LNCaP clone FGC (cell line): Measurements from ENCODE around the gene ANKRD65.

Experiments
- DNase-seq: peaks from one replicate; pipeline ENCODE4 v3.0.0-alpha.2; 2011; ENCODE audit warnings: low read depth
- H3K4me3 ChIP-seq: 2 replicates; pipeline ENCODE4 v1.5.1; 2011; ENCODE audit warnings: mild to moderate bottlenecking, low read depth, low read length, control low read depth
- TF ChIP-seq, protein P1 (sequence below): IDR thresholded peaks from 2 replicates; pipeline ENCODE4 v1.5.1; 2012; ENCODE audit warnings: mild to moderate bottlenecking; ENCODE audit not compliant: control insufficient read depth, insufficient read depth; ENCODE audit errors: extremely low read depth

ANKRD65 gene

DNA sequence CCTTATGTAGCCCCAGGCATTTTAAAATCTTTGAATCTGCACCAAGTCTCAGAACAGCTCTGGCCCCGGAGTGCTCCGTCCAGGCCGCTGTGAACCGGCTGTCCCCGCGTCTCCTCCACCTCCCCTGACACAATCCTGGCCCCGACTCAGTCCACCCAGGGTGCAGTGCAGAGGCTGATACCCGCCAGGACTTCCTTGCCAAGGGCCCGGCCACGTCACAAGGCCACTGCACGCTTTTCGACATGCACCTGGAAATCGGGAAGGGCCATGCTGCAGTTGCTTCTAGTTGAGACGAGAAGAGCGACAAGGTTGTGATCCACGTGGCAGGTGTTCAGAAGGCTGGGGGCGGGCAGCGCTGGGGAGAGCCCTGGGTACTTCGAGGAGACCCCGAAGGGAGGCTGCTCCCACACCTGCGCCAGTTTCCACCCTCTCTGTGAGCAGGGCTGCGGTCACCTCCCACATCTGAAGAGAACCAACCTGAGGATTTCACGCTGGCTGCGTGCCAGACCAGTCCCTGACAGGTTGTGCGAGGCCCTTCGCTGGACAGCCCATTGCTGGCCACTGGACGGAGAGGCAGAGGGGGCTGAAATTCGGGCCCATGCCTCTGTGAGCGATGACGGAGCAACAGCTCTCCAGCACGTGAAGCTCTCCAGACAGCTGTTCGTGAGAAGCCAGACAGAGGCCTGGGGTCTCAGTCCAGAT is 21.1 kb upstream of the ANKRD65 start:
- H3K4me3 ChIP-seq, result no peak overlapping the region
- TF ChIP-seq, protein P1, sequence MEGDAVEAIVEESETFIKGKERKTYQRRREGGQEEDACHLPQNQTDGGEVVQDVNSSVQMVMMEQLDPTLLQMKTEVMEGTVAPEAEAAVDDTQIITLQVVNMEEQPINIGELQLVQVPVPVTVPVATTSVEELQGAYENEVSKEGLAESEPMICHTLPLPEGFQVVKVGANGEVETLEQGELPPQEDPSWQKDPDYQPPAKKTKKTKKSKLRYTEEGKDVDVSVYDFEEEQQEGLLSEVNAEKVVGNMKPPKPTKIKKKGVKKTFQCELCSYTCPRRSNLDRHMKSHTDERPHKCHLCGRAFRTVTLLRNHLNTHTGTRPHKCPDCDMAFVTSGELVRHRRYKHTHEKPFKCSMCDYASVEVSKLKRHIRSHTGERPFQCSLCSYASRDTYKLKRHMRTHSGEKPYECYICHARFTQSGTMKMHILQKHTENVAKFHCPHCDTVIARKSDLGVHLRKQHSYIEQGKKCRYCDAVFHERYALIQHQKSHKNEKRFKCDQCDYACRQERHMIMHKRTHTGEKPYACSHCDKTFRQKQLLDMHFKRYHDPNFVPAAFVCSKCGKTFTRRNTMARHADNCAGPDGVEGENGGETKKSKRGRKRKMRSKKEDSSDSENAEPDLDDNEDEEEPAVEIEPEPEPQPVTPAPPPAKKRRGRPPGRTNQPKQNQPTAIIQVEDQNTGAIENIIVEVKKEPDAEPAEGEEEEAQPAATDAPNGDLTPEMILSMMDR, result no peak
- no peak for DNase-seq

DNA sequence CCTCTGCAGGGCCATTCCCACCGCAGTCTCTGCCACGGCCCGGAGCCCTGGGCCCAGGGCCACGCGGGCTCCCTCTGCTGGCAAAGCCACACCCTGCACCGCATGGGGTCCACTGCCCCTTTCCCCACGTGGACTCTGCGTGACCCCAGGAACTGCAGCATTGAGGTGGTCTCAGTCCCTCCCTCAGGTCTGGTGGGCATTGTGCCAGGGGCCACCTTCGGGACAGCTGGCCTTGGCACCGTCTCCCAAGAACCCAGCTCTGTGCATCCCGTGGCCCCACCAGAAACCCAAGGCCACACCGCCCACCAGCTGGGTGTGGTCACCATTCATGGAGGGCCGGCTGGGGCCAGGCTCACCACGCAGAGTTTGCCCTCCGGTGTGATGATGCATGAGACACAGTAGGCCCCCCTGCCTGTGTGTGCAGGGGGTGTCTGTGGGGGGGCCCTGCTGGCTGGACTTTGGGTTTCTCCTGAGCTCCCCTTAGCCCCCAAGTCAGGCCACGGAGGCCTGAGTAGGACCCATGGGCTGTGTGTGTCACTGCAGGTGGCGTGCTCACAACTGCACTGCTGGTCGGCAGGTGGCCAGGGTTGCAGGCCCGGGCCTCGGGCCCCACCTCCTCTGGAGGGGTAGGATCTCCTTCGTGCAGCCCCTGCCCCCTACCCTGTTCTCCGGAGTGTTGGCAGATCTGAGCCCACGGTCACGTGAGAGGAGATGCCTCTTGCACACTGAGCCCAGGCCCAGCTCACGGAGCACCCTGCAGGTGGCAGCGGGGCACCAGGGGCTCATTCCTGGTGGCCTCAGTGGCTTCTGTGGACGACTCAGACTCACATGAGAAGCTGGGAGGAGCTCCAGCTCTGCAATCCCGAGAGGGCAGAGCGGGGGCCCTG is 20.2 kb upstream of the ANKRD65 start:
- H3K4me3 ChIP-seq, result no peak overlapping the region
- TF ChIP-seq, protein P1, result peak; percentile 80
- DNase-seq, result no peak

DNA sequence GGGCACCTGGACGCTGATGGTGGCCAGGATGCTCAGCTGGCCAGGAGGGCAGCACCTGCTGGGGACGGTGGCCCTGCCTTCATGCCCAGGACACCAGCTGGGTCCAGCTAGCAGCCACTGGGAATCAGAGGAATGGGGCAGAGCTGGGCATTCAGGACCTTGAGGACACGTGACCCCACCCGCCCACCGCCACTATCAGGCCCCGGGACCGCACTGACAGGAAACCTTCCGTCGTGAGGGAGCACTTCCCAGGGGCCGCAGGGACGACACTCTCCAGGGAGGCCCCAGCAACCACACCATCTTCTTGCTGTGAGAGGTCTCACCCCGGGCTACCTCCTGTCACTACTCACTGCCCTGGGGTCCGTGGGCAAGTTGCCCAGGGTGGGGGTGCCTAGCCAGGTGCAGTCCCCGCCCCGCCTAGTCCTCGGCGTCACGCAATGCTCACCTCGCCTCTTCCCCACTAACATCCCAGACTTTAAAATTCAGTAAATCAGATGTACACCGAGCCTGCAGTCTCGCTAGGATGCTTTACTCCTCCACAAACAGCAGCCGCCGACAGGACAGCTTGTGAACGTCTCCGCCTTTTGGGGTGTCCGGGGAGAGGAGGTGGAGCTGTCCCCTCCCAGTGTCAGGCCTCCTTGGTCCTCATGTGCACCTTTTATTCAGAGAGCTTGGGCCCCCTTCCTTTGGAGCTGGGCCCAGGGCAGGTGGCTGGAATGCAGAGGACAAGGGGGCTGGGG is 19.4 kb upstream of the ANKRD65 start:
- TF ChIP-seq, protein P1, result no peak
- no peak overlapping the region for H3K4me3 ChIP-seq
- DNase-seq, result no peak

DNA sequence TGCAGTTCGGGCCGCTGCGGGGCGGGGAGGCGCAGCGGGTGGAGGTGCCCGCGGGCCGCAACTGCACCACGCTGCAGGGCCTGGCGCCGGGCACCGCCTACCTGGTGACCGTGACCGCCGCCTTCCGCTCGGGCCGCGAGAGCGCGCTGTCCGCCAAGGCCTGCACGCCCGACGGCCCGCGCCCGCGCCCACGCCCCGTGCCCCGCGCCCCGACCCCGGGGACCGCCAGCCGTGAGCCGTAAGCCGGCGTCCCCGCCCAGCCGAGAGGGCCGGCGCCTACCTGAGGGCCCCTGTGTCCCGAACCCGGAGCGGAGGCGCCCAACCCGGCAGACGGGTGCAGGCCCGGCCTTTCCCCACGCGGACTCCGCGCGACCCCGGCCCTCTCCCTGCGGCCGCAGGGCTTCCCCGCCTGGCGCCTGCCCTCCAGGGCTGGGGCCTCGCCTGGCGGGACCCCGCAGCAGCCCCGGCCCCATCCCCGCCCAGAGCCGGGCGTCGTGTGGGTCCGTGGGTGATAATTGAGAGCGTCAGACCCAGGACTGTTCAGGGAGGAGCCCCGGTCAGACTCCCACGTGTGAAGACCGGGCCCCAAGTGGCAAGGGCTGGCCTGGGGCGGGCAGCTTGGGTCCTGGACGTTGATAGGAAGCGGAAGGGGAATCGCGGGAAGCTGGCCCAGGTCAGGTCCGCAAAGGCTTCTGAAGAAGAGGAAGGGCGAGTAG is 18.6 kb upstream of the ANKRD65 start:
- no peak overlapping the region for H3K4me3 ChIP-seq
- no peak for DNase-seq
- TF ChIP-seq, protein P1, result no peak

DNA sequence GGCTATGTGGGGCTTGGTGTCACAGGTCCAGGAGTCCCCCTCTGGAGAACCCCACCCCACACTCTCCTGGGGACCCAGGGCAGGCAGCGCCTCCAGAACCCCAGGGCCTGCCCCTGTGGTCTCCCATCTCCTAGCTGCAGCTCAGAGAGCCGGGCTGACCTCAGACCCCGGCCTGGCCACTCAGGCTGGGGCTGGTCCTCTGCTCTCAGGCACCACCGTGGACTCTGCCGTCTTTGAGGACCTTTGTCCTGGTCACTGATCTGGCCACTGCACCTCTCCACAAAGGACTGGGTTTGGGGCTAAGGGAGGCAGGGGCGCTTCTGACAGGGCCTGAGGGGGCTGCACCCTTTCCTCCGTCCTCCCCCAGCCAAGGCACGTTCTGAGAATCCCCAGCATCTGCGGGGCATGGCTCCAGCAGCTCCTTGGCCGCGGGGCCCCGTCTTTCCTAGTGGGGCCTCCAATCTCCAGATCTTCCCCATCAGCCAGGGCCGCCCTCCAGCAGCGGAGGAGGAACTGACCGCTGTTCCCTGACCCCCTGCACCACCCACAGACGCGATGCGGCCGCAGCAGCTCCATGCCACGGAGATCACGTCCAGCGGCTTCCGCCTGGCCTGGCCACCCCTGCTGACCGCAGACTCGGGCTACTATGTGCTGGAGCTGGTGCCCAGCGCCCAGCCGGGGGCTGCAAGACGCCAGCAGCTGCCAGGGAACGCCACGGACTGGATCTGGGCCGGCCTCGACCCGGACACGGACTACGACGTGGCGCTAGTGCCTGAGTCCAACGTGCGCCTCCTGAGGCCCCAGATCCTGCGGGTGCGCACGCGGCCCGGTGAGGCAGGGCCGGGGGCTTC is 17.7 kb upstream of the ANKRD65 start:
- H3K4me3 ChIP-seq, result no peak overlapping the region
- TF ChIP-seq, protein P1, result no peak
- DNase-seq, result no peak
